Spleen (tissue), 11 donors: ENCODE results near the gene PCK2. TPM values are rescaled to one million over a fixed set of nuclear protein-coding genes. Genes with fewer than 3 reads are reported as not detected.

Source experiments
- DNase-seq: peaks from one replicate; pipeline ENCODE4 v3.0.0-alpha.2; 2020
- H3K27ac ChIP-seq, 8 donors: fragments of 200-600 bp; sonication (generic) in 7 of 8; 1 replicate in 4 of 8; 2 replicates in 4 of 8; pipeline versions ENCODE4 v1.5.0 to v1.8.0; 2016 to 2021; ENCODE audit warnings: inconsistent platforms in 4 of 8, mild to moderate bottlenecking in 4 of 8, moderate library complexity in 1 of 8
- H3K27me3 ChIP-seq, 7 donors: fragments of 200-600 bp; sonication (generic) in 6 of 7; replicated peaks in 1 of 7; 1 replicate in 4 of 7; 2 replicates in 3 of 7; pipeline versions ENCODE4 v1.5.0 to v1.8.0; 2016 to 2021; ENCODE audit warnings: inconsistent platforms in 3 of 7, mild to moderate bottlenecking in 1 of 7
- H3K36me3 ChIP-seq, 6 donors: fragments of 200-600 bp; sonication (generic) in 5 of 6; 1 replicate in 4 of 6; 2 replicates in 2 of 6; pipeline versions ENCODE4 v1.5.0 to v1.8.0; 2016 to 2021; ENCODE audit warnings: inconsistent platforms in 2 of 6
- H3K4me1 ChIP-seq, 6 donors: fragments of 200-600 bp; sonication (generic) in 5 of 6; 1 replicate in 3 of 6; 2 replicates in 3 of 6; pipeline versions ENCODE4 v1.5.0 to v1.8.0; 2016 to 2021; ENCODE audit warnings: inconsistent platforms in 3 of 6
- H3K4me3 ChIP-seq, 8 donors: fragments of 200-600 bp; sonication (generic) in 7 of 8; 1 replicate in 4 of 8; 2 replicates in 4 of 8; pipeline versions ENCODE4 v1.5.0 to v1.8.0; 2016 to 2021; ENCODE audit warnings: inconsistent platforms in 4 of 8, mild to moderate bottlenecking in 4 of 8, moderate library complexity in 2 of 8
- H3K9me3 ChIP-seq, 8 donors: fragments of 200-600 bp; sonication (generic) in 7 of 8; 1 replicate in 4 of 8; 2 replicates in 4 of 8; pipeline versions ENCODE4 v1.5.0 to v1.8.0; 2016 to 2021; ENCODE audit warnings: inconsistent platforms in 4 of 8
- POLR2A ChIP-seq, 3 donors: fragments of 450-650 bp; IDR thresholded peaks; one replicate each; pipeline ENCODE4 v1.5.1; 2017; ENCODE audit warnings: antibody characterized with exemption in 3 of 3, mild to moderate bottlenecking in 1 of 3
- POLR2AphosphoS5 ChIP-seq, 3 donors: sonication (generic); formaldehyde crosslinking; IDR thresholded peaks; one replicate each; pipeline ENCODE4 v1.5.1; 2017; ENCODE audit warnings: antibody characterized with exemption in 3 of 3
- WGBS, 5 donors: extraction: QIAGEN DNeasy Blood & Tissue Kit in 3 of 5; methylation state at CpG; one replicate each; pipeline versions ENCODE4 v1.1.5 to v1.1.7; 2013 to 2018; 5-methylcytosine and 5-hydroxymethylcytosine counted together
- intact Hi-C: fragments of 100-400 bp; cut with DNase I; formaldehyde crosslinking; loops from one replicate; pipeline ENCODE4 v1.15.0; 2023; ENCODE audit warnings: low total_unique reads
- polyA plus RNA-seq, 3 donors: library from polyadenylated mRNA; stranded (reverse); fragments of 200-250 nt; gene quantifications; one replicate each; pipeline ENCODE4 v1.2.1, GENCODE V29; 2013
- total RNA-seq, 7 donors: library from RNA; depleted of rRNA in 3 of 7; stranded (reverse); fragments of >200 nt in 3 of 7; fragmentation: NEBNext Ultra II Directional in 4 of 7; extraction: Animal tissue kit (Norgen Biotek cat#: 25700) in 4 of 7; gene quantifications; one replicate each; pipeline versions ENCODE4 v1.1.0 to v1.2.1, GENCODE V29; 2016 to 2021
- TF ChIP-seq, protein P1 (sequence below), 11 experiments: fragments of 200-600 bp in 7 of 11; fragments of 450-650 bp in 4 of 11; sonication (generic) in 4 of 11; IDR thresholded peaks in 8 of 11; conservative IDR thresholded peaks in 3 of 11; 1 replicate in 7 of 11; 2 replicates in 4 of 11; pipeline versions ENCODE4 v1.4.0 to v1.8.0; 2016 to 2021; ENCODE audit warnings: antibody characterized with exemption in 11 of 11, inconsistent platforms in 4 of 11, mild to moderate bottlenecking in 1 of 11
- donor health status: healthy with polysubstance abuse.
- donor health status: DM: no; HTN: no; CAD: no; lungs with moderate emphysema.
- donor health status: DM: no; HTN: no; CAD: no.
- donor health status: Bipolar disorder and iron deficiency.
- donor health status: healthy.
- donor health status: DM: no; HTN: no; CAD: no.
- donor health status: DM: yes; HTN: yes; CAD: no.

PCK2 gene
- total and polyA plus RNA-seq, 10 donors = 25.3 to 52.3 (median 33.8) TPM

DNA sequence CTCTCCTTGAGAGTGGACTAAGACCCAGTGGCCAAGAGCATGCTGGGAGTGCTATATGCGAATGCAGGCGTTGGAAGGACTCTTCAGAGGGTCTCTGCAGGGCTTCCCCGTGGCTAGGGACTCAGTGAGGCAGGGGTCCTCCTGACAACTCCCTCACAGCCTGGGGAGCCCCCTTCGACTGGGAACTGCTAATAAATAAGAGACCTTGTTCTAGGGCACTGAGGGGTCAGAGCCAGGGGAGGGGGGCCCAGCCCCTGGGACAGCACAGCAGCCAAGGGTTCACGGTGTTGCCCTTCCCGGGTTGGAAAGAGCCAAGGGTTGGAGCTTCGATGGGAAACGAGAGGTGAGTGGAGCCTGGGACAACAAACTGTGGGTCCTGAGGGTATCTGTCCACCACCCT is 28.7 kb upstream of the PCK2 start:
- no peak for DNase-seq
- H3K9me3 ChIP-seq = no peaks in the 10 kb centered on the region
- H3K27me3 ChIP-seq = no peaks in the 10 kb centered on the region
- H3K27ac ChIP-seq = no peak overlapping the region
- no peak overlapping the region for H3K4me3 ChIP-seq
- peaks cover 0 to 5% (median 0%) of the 10 kb centered on the region in 6 donors for H3K4me1 ChIP-seq
- intact Hi-C loops = no loop called here
- TF ChIP-seq, protein P1, sequence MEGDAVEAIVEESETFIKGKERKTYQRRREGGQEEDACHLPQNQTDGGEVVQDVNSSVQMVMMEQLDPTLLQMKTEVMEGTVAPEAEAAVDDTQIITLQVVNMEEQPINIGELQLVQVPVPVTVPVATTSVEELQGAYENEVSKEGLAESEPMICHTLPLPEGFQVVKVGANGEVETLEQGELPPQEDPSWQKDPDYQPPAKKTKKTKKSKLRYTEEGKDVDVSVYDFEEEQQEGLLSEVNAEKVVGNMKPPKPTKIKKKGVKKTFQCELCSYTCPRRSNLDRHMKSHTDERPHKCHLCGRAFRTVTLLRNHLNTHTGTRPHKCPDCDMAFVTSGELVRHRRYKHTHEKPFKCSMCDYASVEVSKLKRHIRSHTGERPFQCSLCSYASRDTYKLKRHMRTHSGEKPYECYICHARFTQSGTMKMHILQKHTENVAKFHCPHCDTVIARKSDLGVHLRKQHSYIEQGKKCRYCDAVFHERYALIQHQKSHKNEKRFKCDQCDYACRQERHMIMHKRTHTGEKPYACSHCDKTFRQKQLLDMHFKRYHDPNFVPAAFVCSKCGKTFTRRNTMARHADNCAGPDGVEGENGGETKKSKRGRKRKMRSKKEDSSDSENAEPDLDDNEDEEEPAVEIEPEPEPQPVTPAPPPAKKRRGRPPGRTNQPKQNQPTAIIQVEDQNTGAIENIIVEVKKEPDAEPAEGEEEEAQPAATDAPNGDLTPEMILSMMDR (IDR thresholded peaks at IDR 0.05 in 8 of 11, conservative IDR thresholded peaks at IDR 0.05 in 3 of 11) = no peak
- TF ChIP-seq POLR2AphosphoS5 (IDR thresholded peaks at IDR 0.05) (no peak), POLR2A (IDR thresholded peaks at IDR 0.05) (no peak)
- WGBS, 5 donors = 71 to 85% (median 78%) methylated on average over 8 of the region's 8 CpGs
- H3K36me3 ChIP-seq = no peaks in the 10 kb centered on the region

DNA sequence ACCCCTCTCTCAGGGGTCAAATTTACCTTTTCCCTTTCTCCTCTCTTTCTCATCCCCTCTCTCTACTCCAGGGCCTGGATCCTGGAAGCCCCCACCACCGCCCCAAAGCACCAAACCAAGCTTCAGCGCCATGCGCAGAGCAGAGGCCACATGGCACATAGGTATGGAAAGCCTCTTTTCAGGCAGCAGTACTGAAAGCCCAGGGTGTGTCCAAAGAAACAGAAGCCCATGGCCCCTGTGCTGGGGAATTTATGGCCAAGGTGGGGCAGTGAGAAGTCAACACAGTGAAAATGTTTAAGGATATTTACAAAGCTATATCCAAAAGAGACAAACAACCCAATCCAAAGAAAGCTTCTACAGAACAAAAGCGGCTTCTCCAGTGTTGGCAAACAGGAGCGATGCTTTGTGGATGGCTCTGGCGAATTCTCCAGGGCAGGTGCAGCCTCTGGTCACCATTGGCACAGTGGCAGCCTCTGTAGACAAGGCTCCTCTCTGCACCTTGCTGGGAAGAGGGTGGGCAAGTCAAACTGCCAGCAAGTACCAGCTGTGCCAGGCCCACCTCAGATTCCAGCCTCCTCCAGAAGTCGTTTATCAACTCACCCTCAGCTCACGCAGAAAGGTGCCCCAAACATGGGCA is 27.5 kb upstream of the PCK2 start:
- Histone ChIP-seq H3K27ac (no peak overlapping the region), H3K9me3 (no peaks in the 10 kb centered on the region), H3K4me1 (peaks cover 0 to 13% (median 0%) of the 10 kb centered on the region in 6 donors), H3K36me3 (no peaks in the 10 kb centered on the region), H3K4me3 (no peak overlapping the region), H3K27me3 (peaks cover 0 to 6% (median 0%) of the 10 kb centered on the region in 7 donors)
- WGBS, 5 donors = 88 to 93% (median 91%) methylated on average over 8 of the region's 8 CpGs
- no peak for DNase-seq
- intact Hi-C loops = no loop called here
- TF ChIP-seq POLR2A (IDR thresholded peaks at IDR 0.05) = no peak
- no peak for TF ChIP-seq POLR2AphosphoS5 (IDR thresholded peaks at IDR 0.05)
- TF ChIP-seq, protein P1 (IDR thresholded peaks at IDR 0.05 in 8 of 11, conservative IDR thresholded peaks at IDR 0.05 in 3 of 11) = no peak

DNA sequence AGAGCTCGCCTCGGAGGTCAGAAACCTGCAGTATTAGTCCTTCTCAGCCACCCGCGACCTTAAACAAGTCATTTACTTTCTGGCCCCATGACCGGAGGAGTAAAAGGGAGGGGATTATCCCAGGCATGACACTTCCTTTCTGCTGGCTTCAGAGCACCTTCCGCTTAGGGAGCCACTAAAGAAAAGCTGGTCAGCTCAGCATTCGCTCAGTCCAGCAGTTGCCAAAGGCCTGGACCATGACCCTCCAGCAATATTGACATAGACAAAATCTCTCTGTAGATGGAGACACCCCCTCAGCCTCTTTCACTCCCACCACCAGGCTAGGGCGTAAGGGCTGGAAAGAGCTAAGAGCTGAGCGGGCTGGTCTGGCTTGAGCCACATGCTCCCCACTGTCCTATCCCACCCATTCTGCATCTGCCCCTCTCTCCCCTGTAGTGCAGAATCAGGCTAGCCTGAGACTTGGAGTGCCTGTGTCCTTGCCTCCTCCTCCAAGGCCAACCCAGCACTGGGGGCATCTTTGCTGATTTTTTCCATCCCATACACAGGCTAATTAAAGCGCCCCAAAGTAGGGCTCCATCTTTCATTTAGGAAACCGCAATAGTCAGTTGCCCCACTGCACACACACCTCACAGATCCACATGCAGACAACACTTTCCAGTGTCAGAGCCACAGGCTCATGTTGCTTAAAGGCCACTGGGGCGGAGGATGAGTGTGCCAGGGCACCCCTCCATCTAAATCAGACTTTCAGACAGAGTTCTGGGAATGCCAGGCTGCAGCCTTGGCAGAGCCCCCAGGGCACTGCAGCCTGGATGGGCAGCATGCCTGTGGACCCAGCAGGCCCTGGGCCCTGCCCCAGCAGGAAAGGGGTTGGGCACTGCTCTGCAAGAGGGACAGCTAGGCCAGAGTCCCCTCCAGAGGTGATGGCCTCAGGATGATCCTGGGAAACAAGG is 26.7 kb upstream of the PCK2 start:
- WGBS, 5 donors = 80 to 92% (median 92%) methylated on average over 12 of the region's 12 CpGs

More for the DNA sequence above, 26.7 kb upstream of the PCK2 start:
- Histone ChIP-seq H3K27me3 (peaks cover 0 to 11% (median 0%) of the 10 kb centered on the region in 7 donors), H3K4me1 (peaks cover 0 to 13% (median 0%) of the 10 kb centered on the region in 6 donors), H3K4me3 (no peak overlapping the region), H3K36me3 (no peaks in the 10 kb centered on the region), H3K9me3 (no peaks in the 10 kb centered on the region), H3K27ac (no peak overlapping the region)
- intact Hi-C loops = no loop called here
- DNase-seq = peak; percentile 28
- TF ChIP-seq POLR2AphosphoS5 (IDR thresholded peaks at IDR 0.05) = no peak
- TF ChIP-seq, protein P1 (IDR thresholded peaks at IDR 0.05 in 8 of 11, conservative IDR thresholded peaks at IDR 0.05 in 3 of 11) = no peak
- no peak for TF ChIP-seq POLR2A (IDR thresholded peaks at IDR 0.05)
